NCI-H2107 (cell line): ENCODE results near the gene LRCOL1.

Experiments used
- DNase-seq: peaks from one replicate; lab custom pipeline; 2025; lab: John Stamatoyannopoulos, UW

Gene LRCOL1

GRCh38 chr12:132619071-132619385 is 8.6 kb upstream of the LRCOL1 start:
- no peak for DNase-seq

- no peak for DNase-seq
These were observed 8.3 kb upstream of the LRCOL1 start, which contains the start of gene P2RX2 for GRCh38 chr12:132618683-132619043. P2RX2 (plus strand) TSS chr12:132618776; CDS start chr12:132618817, 41 bp downstream.

GRCh38 chr12:132617822-132618682 is 7.7 kb upstream of the LRCOL1 start:
- DNase-seq = no peak

- DNase-seq = no peak
These were observed 6.8 kb upstream of the LRCOL1 start for GRCh38 chr12:132617135-132617701.

- DNase-seq = no peak
These were observed 5.2 kb upstream of the LRCOL1 start for GRCh38 chr12:132615579-132616038.

GRCh38 chr12:132614861-132615578 is 4.6 kb upstream of the LRCOL1 start:
- peak; percentile 44 for DNase-seq

GRCh38 chr12:132614029-132614428 is 3.6 kb upstream of the LRCOL1 start:
- no peak for DNase-seq

GRCh38 chr12:132611620-132612019 is 1.2 kb upstream of the LRCOL1 start:
- DNase-seq = no peak

- no peak for DNase-seq
These were observed 652 bp upstream of the LRCOL1 start for GRCh38 chr12:132610866-132611602.

- no peak for DNase-seq
These were observed 1.9 kb downstream of the LRCOL1 start for GRCh38 chr12:132608231-132609171.

- DNase-seq = no peak
These were observed 3.5 kb downstream of the LRCOL1 start for GRCh38 chr12:132606927-132607326.

GRCh38 chr12:132606466-132606865 is 3.9 kb downstream of the LRCOL1 start:
- no peak for DNase-seq

GRCh38 chr12:132605892-132606291 is 4.5 kb downstream of the LRCOL1 start:
- DNase-seq = no peak

- no peak for DNase-seq
These were observed 5.5 kb downstream of the LRCOL1 start for GRCh38 chr12:132604668-132605441.

- DNase-seq = no peak
These were observed 6.2 kb downstream of the LRCOL1 start for GRCh38 chr12:132604151-132604618.

- no peak for DNase-seq
These were observed 6.9 kb downstream of the LRCOL1 start for GRCh38 chr12:132603240-132604150.

GRCh38 chr12:132602572-132603239 is 7.7 kb downstream of the LRCOL1 start:
- no peak for DNase-seq

- DNase-seq = no peak
These were observed 9.1 kb downstream of the LRCOL1 start for GRCh38 chr12:132601171-132601883.
